ENCODE measurements around the gene TCF7L1. TPM values are rescaled to one million over a fixed set of nuclear protein-coding genes. Genes with fewer than 3 reads are reported as not detected.
A peak's percentile ranks its signal among the peaks of the same experiment; 100 is the strongest.

TCF7L1 gene
- polyA plus RNA-seq, 1 of the 3 experiments (the other 2 are of a cell fraction): 3.7 TPM

DNA sequence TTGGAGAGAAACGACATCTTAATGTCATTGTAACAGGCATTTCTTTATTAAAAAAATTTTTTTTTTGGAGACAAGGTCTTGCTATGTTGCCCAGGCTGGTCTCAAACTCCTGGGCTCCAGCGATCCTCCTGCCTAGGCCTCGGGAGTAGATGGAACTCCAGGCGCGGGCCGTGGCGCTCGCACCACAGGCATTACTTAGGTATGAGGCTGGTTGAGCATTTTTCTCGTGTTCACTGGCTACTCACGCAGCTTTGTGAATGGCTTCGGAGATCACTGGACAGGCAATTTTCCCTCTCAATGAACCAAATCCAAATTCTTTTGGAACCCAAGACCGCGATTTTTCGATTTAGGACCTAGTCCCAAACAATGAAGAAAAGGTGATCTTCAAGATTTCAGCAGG, 795 bp upstream of the TCF7L1 start:
- POLR2A ChIA-PET: no interaction called here

More for the DNA sequence above, 795 bp upstream of the TCF7L1 start:
- no peak overlapping the region; a peak in 1 of 4 replicates for H3K27ac ChIP-seq (ENCODE audit: low read depth in 2 of 2, low read length in 1 of 2)
- peak overlapping the region; percentile 66 to 90 for H3K4me3 ChIP-seq (ENCODE audit: low read depth in 2 of 2, low read length in 1 of 2)
- CTCF ChIA-PET: interaction anchor here (0.6 to 6.5 kb wide), 57 partner anchors 9 to 177 kb away, joined by 3 to 110 read pairs (median 4); no protein-coding TSS in a partner anchor
- peak overlapping the region; percentile 91 for H3K4me2 ChIP-seq
- no peaks in the 10 kb centered on the region for H3F3A ChIP-seq (replicated peaks; ENCODE audit: insufficient read depth)
- H2AFZ ChIP-seq (ENCODE audit: low read depth): peak overlapping the region; percentile 99
- TF ChIP-seq, protein P1, sequence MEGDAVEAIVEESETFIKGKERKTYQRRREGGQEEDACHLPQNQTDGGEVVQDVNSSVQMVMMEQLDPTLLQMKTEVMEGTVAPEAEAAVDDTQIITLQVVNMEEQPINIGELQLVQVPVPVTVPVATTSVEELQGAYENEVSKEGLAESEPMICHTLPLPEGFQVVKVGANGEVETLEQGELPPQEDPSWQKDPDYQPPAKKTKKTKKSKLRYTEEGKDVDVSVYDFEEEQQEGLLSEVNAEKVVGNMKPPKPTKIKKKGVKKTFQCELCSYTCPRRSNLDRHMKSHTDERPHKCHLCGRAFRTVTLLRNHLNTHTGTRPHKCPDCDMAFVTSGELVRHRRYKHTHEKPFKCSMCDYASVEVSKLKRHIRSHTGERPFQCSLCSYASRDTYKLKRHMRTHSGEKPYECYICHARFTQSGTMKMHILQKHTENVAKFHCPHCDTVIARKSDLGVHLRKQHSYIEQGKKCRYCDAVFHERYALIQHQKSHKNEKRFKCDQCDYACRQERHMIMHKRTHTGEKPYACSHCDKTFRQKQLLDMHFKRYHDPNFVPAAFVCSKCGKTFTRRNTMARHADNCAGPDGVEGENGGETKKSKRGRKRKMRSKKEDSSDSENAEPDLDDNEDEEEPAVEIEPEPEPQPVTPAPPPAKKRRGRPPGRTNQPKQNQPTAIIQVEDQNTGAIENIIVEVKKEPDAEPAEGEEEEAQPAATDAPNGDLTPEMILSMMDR (IDR thresholded peaks at IDR 0.05): no peak
- no peak for TF ChIP-seq POLR2AphosphoS5 (IDR thresholded peaks at IDR 0.05; ENCODE audit: low read depth, low read length)
- TF ChIP-seq NFIC (IDR thresholded peaks at IDR 0.05; ENCODE audit: borderline replicate concordance): no peak
- no peak for TF ChIP-seq EZH2phosphoT487 (IDR thresholded peaks at IDR 0.05; ENCODE audit: borderline replicate concordance, low read depth)
- TF ChIP-seq, protein P2, sequence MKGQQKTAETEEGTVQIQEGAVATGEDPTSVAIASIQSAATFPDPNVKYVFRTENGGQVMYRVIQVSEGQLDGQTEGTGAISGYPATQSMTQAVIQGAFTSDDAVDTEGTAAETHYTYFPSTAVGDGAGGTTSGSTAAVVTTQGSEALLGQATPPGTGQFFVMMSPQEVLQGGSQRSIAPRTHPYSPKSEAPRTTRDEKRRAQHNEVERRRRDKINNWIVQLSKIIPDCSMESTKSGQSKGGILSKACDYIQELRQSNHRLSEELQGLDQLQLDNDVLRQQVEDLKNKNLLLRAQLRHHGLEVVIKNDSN (IDR thresholded peaks at IDR 0.05; ENCODE audit: borderline replicate concordance, low read depth): no peak
- TF ChIP-seq RFX5 (IDR thresholded peaks at IDR 0.05; ENCODE audit: low read length): no peak
- TF ChIP-seq FOXJ3 (CRISPR knock-in tag; IDR thresholded peaks at IDR 0.05): no peak
- no peak for TF ChIP-seq FOXM1 (IDR thresholded peaks at IDR 0.05; ENCODE audit: low read depth)
- TF ChIP-seq YY1 (IDR thresholded peaks at IDR 0.05; ENCODE audit: low read depth): no peak
- no peak for TF ChIP-seq RXRA (IDR thresholded peaks at IDR 0.05; ENCODE audit: borderline replicate concordance, low read depth)
- TF ChIP-seq RCOR1 (IDR thresholded peaks at IDR 0.05; ENCODE audit: low read length): no peak
- TF ChIP-seq, protein P3, sequence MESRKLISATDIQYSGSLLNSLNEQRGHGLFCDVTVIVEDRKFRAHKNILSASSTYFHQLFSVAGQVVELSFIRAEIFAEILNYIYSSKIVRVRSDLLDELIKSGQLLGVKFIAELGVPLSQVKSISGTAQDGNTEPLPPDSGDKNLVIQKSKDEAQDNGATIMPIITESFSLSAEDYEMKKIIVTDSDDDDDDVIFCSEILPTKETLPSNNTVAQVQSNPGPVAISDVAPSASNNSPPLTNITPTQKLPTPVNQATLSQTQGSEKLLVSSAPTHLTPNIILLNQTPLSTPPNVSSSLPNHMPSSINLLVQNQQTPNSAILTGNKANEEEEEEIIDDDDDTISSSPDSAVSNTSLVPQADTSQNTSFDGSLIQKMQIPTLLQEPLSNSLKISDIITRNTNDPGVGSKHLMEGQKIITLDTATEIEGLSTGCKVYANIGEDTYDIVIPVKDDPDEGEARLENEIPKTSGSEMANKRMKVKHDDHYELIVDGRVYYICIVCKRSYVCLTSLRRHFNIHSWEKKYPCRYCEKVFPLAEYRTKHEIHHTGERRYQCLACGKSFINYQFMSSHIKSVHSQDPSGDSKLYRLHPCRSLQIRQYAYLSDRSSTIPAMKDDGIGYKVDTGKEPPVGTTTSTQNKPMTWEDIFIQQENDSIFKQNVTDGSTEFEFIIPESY (IDR thresholded peaks at IDR 0.05; ENCODE audit: borderline replicate concordance, low read depth): no peak
- TF ChIP-seq, protein P4, sequence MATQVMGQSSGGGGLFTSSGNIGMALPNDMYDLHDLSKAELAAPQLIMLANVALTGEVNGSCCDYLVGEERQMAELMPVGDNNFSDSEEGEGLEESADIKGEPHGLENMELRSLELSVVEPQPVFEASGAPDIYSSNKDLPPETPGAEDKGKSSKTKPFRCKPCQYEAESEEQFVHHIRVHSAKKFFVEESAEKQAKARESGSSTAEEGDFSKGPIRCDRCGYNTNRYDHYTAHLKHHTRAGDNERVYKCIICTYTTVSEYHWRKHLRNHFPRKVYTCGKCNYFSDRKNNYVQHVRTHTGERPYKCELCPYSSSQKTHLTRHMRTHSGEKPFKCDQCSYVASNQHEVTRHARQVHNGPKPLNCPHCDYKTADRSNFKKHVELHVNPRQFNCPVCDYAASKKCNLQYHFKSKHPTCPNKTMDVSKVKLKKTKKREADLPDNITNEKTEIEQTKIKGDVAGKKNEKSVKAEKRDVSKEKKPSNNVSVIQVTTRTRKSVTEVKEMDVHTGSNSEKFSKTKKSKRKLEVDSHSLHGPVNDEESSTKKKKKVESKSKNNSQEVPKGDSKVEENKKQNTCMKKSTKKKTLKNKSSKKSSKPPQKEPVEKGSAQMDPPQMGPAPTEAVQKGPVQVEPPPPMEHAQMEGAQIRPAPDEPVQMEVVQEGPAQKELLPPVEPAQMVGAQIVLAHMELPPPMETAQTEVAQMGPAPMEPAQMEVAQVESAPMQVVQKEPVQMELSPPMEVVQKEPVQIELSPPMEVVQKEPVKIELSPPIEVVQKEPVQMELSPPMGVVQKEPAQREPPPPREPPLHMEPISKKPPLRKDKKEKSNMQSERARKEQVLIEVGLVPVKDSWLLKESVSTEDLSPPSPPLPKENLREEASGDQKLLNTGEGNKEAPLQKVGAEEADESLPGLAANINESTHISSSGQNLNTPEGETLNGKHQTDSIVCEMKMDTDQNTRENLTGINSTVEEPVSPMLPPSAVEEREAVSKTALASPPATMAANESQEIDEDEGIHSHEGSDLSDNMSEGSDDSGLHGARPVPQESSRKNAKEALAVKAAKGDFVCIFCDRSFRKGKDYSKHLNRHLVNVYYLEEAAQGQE (IDR thresholded peaks at IDR 0.05; ENCODE audit: low read depth, low read length): no peak
- peak overlapping the region; percentile 64 for H3K9ac ChIP-seq
- H3K27me3 ChIP-seq (ENCODE audit: insufficient read depth): no peaks in the 10 kb centered on the region
- DNase-seq: peak; percentile 27
- H3K36me3 ChIP-seq (replicated peaks in 1 of 2; ENCODE audit: control insufficient read depth in 1 of 2, insufficient read depth in 2 of 2, low read length in 1 of 2): no peaks in the 10 kb centered on the region
- no peaks in the 10 kb centered on the region for H3K9me2 ChIP-seq
- no peaks in the 10 kb centered on the region for H3K9me3 ChIP-seq
- H3K4me1 ChIP-seq (ENCODE audit: control insufficient read depth in 1 of 2, insufficient read depth in 2 of 2, low read depth in 1 of 2, low read length in 1 of 2): peaks cover 0 to 18% of the 10 kb centered on the region in 2 experiments; a peak in 2 of 4 replicates
- WGBS (ENCODE audit: low lambda C conversion rate): 27% methylated on average over 14 of the region's 14 CpGs
- no peaks in the 10 kb centered on the region for H4K20me1 ChIP-seq (ENCODE audit: insufficient read depth)
- peaks cover 7% of the 10 kb centered on the region; the same call in 1 of the 2 replicates for H3K79me2 ChIP-seq (ENCODE audit: insufficient read depth)

Data from SK-N-SH (cell line).